SU-DHL-6 (cell line): ENCODE results near the gene DYNLL1.
"Not testable (repeated sequence)": the region's sequence is repeated elsewhere in the genome, so short reads cannot be mapped to it uniquely, and the experiment has no call there.

Experiments
- EZH2phosphoT487 ChIP-seq: fragments of 200-600 bp; sonication (generic), shearing (Covaris generic); conservative IDR thresholded peaks from 2 replicates; pipeline ENCODE4 v1.6.1; 2018; ENCODE audit warnings: mild to moderate bottlenecking, antibody characterized with exemption, low read length, moderate library complexity, mixed read lengths
- TF ChIP-seq, protein P1 (sequence below): fragments of 200-600 bp; sonication (generic); IDR thresholded peaks from one replicate; pipeline ENCODE4 v1.5.1; 2017; ENCODE audit warnings: antibody characterized with exemption, mild to moderate bottlenecking, low read length, moderate library complexity; ENCODE audit not compliant: insufficient read depth, poor library complexity, severe bottlenecking

- TF ChIP-seq, protein P1, sequence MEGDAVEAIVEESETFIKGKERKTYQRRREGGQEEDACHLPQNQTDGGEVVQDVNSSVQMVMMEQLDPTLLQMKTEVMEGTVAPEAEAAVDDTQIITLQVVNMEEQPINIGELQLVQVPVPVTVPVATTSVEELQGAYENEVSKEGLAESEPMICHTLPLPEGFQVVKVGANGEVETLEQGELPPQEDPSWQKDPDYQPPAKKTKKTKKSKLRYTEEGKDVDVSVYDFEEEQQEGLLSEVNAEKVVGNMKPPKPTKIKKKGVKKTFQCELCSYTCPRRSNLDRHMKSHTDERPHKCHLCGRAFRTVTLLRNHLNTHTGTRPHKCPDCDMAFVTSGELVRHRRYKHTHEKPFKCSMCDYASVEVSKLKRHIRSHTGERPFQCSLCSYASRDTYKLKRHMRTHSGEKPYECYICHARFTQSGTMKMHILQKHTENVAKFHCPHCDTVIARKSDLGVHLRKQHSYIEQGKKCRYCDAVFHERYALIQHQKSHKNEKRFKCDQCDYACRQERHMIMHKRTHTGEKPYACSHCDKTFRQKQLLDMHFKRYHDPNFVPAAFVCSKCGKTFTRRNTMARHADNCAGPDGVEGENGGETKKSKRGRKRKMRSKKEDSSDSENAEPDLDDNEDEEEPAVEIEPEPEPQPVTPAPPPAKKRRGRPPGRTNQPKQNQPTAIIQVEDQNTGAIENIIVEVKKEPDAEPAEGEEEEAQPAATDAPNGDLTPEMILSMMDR, result not testable (repeated sequence)
- not testable (repeated sequence) for TF ChIP-seq EZH2phosphoT487
These were observed 23.4 kb downstream of the DYNLL1 start for GRCh38 chr12:120519324-120519723.
